Lung microvascular endothelial cell (primary cell): ENCODE measurements around the gene KCTD20. TPM values are rescaled to one million over a fixed set of nuclear protein-coding genes. Genes with fewer than 3 reads are reported as not detected.

Experiments
- DNase-seq, 2 donors: peaks; one replicate each; pipeline versions ENCODE4 v3.0.0 to v3.0.0-alpha.2; 2010; ENCODE audit warnings: low read depth in 2 of 2
- total RNA-seq: library from RNA; depleted of rRNA; stranded (reverse); fragments of >200 nt; gene quantifications from 2 replicates; pipeline ENCODE4 v1.2.1, GENCODE V29; 2014

Gene KCTD20
- total RNA-seq, 1 donor from 2014 or later = 68.8 TPM

DNA sequence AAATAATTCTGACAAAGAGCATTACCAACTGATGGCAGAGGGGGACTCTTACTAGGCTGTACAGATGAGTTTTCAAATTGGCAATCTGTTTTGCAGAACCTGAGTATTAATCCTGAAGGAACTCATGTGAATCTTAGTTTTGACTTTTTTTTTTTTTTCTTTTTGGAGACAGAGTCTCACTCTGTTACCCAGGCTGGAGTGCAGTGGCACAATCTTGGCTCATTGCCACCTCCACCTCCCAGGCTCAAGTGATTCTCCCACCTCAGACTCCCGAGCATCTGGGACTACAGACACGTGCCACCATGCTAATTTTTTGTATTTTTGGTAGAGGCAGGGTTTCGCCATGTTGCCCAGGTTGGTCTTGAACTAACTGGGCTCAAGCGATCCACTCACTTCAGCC lies 49.3 kb downstream of the KCTD20 start:
- no peak for DNase-seq

DNA sequence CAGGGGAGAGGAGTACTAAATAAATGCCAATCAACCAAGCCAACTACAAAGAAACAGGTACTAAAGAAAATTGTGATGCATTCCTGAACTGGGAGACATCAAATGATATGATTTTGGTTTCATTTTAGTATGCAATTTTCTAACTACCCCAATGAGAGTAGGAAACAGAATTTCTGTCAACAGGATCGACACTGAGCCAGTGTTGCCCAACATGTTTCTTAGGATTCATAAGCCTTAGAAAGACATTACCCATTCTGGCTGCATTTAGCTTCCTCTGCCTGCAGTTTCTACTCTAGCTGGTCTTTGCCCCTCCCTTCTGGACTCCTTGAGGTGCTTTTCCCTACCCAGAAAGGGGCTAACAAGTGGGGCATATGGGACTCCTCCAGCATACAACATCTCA lies 49.8 kb downstream of the KCTD20 start:
- no peak for DNase-seq

DNA sequence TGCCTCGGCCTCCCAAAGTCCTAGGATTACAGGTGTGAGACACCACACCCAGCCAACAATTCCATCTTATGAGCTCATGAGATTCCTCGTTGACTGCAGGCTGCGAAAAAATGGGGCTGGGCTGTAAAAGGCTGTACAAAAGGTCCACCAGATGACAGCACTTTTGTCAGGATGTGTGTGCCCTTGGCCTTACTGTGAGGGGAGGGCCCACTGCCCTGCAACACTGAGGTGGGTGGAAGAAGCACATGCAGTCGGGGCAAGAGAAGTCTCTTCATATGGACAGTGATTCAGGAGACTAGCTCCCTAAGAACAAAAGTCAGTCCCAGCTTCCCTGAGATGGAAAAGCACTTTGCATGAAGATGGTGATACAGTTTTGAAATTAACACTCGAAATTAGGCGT lies 50.5 kb downstream of the KCTD20 start:
- no peak for DNase-seq

DNA sequence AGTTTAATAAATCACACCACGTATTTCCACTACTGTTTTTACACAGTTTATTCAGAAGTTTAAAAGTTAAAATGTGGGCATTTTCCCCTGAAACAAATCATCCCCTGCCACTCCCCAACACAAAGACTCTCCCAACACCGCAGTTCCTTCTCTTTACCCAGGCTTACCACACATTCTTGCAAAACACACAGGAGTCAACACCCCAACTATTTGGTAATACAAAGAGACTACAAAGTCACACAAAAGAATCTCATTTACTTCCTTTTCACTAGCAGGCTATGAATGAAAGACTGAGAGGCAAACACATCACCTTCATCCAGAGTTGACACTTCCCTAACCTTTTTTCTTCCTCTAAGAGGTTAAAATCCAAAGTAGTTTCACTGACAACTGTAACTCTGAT lies 51.1 kb downstream of the KCTD20 start:
- DNase-seq = no peak

DNA sequence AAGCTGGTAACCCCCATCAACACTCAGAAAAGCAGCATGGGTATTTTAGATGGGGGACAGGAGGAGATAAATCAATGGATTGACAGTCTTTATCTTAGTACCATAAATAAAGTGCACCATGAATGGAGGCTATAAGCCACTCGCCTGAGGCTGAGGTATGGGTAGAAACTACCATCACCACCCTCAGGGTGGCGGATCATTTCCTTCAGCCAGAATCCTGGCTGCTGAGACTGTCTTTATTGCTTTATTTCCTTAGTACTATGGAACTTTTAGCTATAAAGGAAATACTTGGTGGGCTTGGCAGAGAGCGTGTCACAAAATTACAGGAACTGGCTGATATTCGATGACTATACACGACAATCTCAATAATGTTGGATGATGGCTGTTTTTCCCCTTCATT lies 52.3 kb downstream of the KCTD20 start:
- no peak for DNase-seq

DNA sequence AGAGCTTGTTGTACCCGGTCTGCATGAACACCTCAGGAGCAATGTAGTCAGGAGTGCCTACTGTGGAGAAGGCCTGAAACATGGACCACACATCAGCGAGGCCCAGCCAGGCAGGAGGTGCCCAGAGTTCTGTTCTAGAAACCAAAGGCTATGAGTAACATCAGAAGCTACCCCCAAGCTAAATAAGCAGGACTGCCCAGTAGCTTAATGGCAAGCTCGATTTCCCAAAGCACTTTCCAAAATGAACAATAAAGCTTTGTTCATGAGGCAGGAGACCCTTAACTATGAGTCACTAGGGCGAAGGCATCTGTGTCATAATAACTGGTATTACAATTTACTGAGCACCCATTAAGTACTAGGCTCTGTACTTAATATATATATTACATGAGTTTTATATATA lies 57.1 kb downstream of the KCTD20 start:
- no peak for DNase-seq

DNA sequence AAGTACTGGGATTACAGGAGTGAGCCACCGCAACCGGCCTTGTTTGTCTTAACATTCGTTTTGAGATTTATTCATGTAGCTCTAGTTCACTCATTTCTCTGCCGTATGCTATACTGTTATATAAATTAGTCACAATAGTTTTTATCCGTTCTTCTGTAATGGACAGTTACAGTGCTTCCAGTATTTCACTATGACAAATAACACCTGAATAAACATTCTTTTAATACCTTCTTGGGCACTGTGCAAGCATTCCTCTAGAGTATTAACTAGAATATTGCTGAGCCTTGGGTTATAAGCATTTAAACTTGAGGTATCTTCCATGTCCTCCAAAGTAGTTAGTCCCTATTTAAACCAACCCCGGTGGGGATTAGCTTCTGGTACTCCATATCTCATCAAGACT lies 58.9 kb downstream of the KCTD20 start:
- DNase-seq = no peak

DNA sequence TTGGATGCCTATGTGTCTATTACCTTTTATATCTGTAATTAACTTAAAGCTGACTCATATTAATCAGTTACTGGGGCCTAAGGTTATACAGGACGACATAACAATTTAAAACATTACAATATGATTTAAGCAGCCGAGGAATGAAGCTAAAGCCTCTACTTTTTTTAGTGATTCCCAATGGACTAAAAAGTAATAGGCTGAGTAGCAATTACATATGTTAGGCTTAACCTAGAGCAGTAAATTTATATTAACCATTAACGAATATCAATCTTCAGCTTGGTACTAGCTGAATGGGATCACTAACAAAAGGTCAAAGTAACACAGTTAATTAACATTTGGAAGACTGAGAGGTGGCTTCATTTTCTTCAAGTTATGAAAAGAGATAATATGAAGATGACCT lies 61.4 kb downstream of the KCTD20 start:
- no peak for DNase-seq

DNA sequence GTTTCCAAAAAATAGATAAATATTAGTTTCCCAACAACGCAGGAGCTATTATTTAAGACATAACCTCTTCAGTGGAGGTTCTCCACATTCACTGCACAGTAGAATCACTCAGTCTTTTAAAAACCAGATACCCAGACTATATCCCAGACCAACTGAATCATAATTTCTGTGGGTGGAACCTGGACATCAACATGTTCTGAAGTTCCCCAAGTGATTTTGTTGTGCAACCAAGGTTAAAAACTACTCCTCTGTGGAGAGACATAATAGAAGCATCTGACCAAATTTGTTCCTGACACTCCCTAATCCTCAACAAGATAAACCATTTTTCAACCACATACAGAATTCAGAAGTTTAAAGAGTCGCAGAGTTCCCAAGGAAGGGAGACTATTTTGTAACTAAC lies 62.2 kb downstream of the KCTD20 start:
- no peak for DNase-seq

DNA sequence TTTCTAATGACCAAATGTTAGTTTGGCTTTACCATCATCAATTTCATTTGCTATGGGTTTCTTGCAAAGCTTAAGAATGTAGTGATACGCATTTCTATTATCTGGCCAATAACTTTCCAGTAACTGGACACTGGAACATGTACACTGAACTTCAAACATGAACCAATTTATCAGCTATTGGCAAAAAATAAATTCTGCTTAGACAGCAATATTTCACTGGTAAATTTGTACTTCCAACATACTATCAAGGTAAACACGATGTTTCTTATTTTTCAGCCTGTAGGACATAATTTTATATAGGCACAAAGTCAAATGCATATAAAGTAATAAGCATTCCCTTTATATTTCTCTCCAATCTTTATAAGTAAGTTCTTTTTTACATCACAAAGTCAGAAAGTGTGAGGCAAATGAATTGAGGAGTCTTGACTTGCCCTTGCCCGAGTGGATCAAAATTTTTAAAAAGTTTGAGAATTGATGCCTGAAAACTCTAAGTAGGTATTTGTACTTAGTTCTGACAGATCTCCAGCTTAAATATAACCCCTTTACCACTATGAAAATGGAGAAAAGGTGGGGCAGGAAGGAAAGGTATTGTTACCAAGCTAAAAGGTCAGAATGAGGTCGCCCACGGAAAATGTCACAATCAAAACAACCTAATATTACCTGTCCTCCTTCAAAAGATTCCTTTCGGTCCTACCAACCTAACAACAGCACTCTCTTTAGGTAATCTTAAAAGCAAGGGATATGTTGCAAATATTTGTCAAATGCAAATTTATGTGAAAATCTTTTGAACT lies 63.1 kb downstream of the KCTD20 start:
- DNase-seq = peak in 1 of 2 donors; percentile 21

DNA sequence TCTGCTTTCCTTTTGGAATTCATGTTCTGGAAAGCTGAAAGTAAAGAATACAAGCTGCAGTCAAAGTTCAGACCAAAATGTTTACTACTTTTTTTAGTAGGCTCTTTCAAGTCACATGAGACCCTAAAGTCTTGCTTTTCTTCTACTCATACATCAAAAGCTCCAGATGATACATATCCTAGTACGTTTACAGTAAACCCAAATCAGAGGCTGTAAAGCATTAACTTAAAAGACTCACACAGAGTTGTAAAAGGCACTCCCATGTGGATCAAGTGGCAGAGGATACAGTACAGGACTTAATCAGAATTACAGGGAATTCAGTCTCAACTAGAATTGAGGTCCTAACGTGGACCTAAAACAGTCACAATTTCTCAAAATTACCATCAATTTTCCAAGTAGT lies 63.8 kb downstream of the KCTD20 start:
- no peak for DNase-seq

DNA sequence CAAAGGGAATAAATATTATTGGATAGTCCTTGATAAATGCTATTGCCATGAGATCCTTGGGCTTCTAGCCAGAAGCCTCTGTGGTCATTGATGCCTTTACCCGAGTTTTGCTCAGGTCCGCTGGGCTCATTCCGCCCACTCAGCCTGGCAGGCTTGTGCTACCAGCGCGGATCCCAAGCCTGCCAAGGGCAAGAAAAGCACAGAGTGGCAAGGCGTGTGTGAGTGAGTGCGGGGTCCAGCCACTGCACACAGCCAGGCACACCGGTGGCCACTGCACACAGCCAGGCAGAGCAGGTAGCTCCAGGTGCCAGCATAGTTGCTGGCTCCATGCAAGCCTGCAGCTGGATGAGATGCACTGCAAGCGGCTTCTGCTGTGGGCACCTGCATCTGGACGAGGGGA lies 65.7 kb downstream of the KCTD20 start:
- no peak for DNase-seq

DNA sequence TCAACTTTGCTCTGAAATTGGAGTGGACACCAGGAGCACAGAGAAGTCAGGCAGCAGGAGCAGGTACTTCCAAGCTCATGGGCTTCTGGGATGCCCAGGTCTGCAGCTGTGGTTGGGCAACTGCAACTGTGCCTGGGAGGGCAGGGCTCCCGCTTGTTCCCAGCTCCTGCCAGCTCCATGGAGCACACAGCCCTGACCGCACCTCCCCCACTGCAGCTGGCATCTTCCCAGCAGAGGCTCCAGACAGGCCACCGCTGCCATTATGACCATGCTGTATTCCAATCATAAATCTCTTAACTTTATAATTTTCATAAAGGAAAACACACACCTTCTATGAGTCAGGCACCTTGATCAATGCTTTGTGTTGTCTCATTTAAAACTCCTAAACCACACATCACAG lies 67.6 kb downstream of the KCTD20 start:
- no peak for DNase-seq

DNA sequence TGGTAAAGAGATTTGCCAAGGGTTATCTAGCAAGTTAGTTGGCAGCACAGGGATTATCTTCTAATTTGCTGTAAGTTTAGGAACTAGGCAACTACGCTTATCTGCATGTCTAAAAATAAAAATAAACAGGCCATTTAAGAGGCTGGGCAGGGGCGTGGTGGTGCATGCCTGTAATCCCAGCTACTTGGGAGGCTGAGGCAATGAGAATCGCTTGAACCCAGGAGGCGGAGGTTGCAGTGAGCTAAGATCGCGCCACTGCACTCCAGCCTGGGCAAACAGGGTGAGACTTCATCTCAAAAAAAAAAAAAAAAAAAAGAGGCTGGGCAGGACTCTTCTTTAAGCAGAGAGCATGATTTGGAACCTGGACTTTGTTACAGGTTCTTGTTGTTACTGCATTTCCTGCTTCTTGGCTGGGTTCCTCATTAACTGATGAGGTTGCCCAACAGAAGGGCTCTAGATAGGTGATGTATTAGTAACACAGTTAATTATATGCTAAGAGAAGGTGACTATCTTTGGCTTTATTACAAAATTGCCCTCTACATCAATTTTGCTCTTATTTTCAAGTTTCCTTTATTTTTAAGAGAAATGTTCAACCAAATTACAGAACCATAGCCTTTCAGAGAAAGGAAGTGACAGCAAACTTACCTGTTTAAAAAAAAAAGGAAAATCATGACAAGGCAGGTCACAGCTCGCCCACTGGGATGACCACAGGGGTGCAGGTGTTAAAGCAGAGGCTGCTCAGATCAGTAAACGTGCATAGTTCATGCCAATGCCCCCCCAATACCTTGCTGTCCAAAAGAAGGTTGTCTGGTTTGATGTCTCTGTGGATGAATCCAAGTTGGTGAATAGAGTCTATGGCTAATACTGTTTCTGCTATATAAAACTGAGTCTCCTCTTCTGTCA lies 72.0 kb downstream of the KCTD20 start:
- DNase-seq = no peak

DNA sequence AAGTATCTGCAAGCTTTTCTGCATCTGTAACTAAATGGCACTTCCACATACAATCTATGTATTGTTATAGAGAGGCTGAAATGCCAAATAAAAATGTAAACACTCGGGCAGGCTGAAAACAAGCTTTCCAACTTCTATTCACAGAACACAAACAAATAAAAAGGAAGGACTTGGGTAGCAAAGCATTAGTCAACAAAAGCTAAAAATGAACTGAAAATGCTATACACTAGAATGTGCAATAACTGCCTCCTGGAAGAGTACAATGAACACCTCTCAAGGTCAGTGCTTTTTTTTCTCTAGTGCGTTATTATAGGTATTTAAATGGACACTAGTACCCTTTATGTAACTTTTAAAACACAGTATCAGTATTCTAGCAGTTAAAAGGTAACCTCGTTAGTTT lies 73.0 kb downstream of the KCTD20 start:
- DNase-seq = no peak

DNA sequence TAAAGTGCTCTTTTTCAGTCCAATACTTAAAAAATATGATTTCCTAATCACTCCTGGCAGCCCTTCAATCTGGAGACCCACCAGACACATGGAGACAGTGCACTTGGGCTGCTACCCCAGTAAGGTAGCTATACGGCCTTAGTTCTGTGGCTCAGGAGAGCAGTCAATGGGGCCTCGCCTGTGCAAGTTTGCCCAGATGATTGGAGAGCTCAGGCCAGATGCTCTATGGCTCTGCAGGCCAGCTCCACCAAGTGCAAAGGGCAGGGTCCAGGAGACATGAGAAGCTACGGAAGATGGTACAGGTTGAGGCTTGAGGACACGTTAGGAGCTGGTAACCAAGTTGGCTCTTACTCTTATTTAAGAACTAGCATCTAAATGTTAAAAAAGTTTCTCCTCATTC lies 73.8 kb downstream of the KCTD20 start:
- DNase-seq = no peak

DNA sequence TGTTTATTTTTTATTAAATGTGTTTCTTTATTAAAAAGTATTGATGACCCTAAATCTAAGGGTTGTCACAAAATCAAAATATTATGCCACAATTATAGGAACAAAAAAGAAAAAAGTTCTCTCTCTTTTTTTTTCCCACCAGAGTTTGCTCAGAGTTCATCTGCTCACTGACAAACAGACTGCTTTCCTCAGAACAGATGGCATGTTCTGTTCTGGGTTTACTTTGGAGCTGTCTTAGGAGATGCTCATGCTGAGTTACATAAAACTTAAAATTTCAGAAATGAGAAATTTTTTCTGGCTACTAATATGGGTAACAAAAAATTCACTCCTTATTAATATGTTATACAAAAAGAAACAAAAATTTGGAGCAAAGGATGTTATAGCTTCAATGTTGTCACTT lies 74.2 kb downstream of the KCTD20 start:
- DNase-seq = no peak

DNA sequence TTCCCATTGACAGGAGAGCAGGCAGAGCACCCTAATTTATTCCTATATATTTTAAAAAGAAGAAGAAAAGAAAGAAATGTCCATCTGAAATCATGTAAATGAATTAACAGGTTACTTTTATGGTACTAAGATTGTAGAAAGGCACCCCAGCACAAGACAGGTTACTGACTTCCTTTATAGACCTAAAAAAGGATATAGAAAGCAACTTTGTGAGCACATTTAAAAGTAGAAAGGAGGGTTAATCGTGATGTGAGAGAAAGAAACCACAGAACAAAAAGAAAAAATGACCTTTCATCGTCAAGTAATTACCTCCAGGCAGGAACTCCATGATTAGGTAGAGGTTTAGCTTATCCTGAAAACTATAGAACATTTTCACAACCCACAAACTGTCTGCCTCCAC lies 74.6 kb downstream of the KCTD20 start:
- no peak for DNase-seq

DNA sequence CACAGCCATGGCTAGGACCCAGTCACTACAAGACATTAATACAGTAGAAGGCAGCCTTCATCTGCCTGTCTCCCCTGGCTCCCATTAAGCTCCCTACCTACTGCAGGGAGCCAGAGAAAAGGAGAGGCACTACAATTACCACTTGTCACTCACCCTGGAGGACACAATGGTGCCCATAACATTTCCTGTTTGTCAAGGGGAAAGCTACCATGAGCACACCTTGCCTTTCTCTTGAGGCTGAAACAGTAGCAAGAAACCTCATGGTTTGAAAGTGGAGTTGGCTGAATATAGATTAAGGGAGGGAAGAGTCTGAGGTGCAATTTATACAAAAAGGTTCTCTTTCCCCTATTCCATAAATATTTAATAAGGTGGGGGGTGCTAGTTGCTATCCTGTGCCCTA lies 76.6 kb downstream of the KCTD20 start:
- DNase-seq = no peak

DNA sequence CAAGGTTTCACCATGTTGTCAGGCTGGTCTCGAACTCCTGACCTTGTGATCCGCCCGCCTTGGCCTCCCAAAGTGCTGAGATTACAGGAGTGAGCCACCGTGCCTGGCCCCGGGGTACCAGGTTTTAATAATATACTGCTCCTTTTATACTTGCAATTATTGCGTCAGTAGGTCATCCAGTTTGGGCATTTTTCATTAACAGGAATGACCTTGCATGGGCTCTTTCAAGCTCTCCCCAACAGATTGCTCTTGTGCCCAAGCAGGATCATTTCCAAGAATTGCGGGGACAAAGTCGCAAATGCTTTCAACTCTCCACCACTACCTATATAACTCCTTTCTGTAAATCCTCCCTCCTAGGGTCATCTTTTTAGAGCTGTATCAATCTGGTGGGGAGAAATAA lies 80.7 kb downstream of the KCTD20 start:
- DNase-seq = no peak

DNA sequence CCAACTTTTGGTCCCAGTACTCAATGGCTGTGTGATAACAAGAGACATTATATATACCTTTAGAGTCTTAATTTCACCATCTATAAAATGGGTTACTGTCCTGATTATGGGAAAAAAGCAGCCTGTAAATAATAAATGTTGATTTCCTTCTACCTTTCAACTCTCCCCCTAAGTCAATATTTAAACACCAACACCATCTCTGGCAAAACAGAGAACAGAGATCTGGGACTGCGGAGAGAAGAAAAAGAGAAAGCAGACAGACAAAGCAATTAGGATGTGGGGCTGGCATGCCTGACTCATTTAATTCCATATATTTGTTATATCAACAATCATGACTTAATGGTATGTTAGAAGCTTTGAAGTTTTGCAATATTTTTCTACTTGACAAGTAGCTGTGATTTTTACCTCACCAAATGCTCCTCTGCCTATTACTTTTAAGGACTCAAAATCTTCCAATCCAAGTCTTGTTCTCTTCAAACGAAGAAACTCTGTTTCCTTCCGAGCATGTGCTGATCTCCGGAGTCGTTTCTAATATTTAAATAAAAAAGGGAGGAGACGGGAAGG lies 81.2 kb downstream of the KCTD20 start:
- no peak for DNase-seq

DNA sequence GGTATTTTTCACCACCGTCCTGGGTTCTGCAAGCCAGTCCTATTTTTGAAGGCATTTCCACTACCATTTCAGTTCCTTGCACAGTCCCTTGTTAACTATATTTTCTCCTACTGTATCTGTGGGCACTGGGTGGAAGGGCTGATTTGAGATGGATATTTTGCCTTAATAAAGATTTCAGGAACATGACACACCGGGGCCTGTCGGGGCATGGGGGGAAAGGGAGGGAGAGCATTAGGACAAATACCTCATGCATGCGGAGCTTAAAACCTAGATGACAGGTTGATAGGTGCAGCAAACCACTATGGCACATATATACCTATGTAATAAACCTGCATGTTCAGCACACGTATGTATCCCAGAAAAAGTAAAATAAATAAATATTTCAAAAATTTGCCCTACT lies 82.1 kb downstream of the KCTD20 start:
- no peak for DNase-seq

DNA sequence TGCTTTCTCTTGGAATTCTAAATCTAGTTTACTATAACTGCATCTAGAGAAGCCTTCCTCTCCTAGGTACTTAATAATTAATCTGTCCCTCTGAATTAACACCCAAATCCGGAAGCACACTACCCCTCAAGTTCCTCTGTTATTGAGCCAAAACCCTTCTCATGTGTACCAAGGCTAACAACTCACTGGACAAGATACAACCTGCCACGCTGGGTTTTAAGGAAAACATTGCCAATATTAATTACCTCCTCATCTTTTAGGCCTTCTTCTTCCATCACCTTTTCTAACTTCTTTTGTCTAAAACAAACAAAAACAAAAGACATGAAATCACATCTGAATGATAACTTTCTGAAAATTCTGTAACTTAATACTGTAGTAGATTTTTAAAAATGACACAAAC lies 82.5 kb downstream of the KCTD20 start:
- no peak for DNase-seq
